GM19193 (cell line): Measurements from ENCODE around the gene YBX3.

Experiments used
- POLR2A ChIP-seq: IDR thresholded peaks from 4 replicates; pipeline ENCODE4 v1.6.1; 2011; ENCODE audit not compliant: insufficient read depth, insufficient read length; ENCODE audit errors: extremely low read depth

The YBX3 gene

GRCh38 chr12:10722905-10723746 lies at the start of gene YBX3:
YBX3 (minus strand) TSS chr12:10723323; CDS start chr12:10723111, 212 bp downstream.
- TF ChIP-seq POLR2A: peak; percentile 68

DNA sequence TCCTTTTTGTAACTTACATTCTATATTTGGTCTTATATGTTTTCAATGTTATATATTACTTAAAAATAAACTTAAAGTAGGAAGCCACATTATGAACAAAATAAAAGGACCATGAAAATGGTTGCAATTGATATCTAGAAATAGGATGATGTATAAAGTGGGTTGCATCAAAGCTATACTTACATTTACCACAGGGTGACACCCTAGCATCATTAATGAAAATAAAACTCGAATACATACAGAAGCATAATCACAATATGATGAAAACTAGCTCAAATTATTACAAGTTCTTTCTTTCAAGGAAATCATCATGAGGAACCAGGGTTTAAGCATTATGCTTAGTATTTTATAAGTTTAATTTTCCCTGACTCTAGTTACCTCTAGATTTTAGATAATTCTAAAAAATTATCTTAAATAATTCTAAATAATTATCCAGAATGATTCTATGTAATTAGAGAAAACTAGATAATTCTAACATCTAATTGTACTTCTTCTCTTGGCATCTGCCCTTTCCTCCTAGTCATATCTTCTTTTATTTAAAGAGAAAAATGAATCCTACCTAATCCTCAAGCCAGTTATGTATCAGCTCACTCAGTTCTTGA lies 48.1 kb upstream of the YBX3 start:
- TF ChIP-seq POLR2A: no peak

- TF ChIP-seq POLR2A: no peak
Measured at GRCh38 chr12:10759657-10760056, 36.5 kb upstream of the YBX3 start.

DNA sequence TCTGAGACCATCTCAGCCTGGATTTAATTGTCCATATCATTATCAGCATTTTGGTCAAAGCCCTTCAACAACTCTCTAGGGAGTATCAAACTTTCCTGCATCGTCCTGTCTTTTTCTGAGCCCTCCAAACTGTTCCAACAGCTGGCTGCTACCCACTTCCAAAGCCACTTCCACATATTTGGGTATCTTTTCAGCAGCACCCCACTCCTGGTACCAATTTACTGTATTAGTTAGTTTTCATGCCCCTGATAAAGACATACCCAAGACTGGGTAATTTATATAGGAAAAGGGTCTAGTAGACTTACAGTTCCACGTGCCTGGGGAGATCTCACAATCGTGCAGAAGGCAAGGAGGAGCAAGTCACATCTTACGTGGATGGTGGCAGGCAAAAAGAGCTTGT lies 33.1 kb upstream of the YBX3 start:
- TF ChIP-seq POLR2A: no peak

- TF ChIP-seq POLR2A: no peak
Measured at GRCh38 chr12:10753059-10753458, 29.9 kb upstream of the YBX3 start.

GRCh38 chr12:10750385-10750727 lies 27.2 kb upstream of the YBX3 start:
- TF ChIP-seq POLR2A: no peak

DNA sequence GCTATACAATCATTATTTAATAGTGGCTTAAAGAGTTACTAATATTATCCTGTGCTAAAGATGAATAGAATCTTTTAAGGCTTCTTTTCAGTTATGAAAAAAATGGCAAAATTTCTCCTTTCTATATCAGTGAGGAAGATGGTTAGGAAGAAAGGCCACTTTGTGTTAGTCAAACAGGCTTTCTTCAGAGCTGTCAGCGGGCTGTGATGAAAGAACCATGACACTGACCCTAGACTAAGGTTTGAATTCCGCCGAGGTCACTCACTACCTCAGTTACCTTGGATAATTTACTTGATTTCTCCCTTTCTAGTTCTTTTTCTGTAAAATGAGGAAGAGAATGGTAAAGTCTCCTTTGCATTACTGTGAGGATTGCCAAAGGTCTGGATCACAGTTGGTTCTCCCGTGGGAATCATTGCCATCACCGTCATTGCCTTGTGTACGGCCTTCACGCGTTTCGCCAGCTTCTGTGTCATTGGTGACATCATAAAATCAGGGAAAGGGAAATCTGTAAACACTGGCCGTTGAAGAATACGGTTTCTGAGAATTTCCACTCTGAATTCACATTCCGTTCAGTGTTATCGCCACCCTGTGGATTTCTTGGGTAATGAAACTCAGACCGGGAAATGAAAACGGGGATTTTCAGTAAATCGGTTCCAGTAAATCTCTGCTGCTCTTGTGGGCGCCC lies 26.7 kb upstream of the YBX3 start:
- TF ChIP-seq POLR2A: no peak

GRCh38 chr12:10747730-10748129 lies 24.6 kb upstream of the YBX3 start:
- TF ChIP-seq POLR2A: no peak

GRCh38 chr12:10741845-10742244 lies 18.7 kb upstream of the YBX3 start:
- no peak for TF ChIP-seq POLR2A

- no peak for TF ChIP-seq POLR2A
Measured at GRCh38 chr12:10740182-10740581, 17.1 kb upstream of the YBX3 start.

- no peak for TF ChIP-seq POLR2A
Measured at GRCh38 chr12:10739157-10740118, 16.3 kb upstream of the YBX3 start.

GRCh38 chr12:10737249-10737648 lies 14.1 kb upstream of the YBX3 start:
- no peak for TF ChIP-seq POLR2A

DNA sequence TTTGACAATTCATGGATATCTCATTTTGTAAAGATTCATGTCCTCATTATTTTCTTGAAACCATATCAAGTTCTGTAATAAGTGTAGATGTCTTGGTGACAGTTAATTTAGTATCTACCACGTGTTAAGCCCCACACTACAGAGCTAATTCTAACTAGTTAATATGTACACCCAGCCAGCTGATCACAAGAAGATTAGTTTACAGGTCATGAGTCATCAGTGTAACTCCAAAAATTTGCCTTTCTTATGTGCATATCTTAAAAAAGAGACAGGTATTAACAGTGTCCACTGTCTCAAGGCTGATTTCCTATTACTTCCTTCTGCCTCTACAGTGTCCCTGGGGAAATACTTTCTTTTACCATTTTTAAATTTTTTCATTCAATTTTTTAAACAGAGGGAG lies 13.3 kb upstream of the YBX3 start:
- TF ChIP-seq POLR2A: no peak

GRCh38 chr12:10735428-10735827 lies 12.3 kb upstream of the YBX3 start:
- no peak for TF ChIP-seq POLR2A

DNA sequence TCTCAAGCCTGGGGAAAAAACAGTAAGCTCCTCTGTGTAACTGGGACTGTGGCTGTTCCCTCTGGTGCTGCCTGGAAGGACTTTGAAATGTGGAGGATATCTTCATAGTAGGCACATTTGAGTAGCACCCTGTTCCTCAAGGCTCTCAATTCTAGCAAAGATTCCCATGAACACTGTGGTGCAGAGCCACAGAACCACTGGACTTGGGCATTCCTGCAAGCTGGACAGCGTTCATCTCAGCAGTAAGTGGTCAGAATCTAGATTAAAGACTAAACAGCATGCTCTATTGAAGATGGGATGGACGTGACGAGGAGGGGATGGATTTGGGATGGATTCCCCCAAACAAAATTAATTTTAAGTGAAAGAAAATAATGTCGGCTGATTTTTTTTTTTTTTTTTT lies 9.4 kb upstream of the YBX3 start:
- no peak for TF ChIP-seq POLR2A
